ENCODE data around the gene KCNQ2. TPM values are rescaled to one million over a fixed set of nuclear protein-coding genes. Genes with fewer than 3 reads are reported as not detected.

The KCNQ2 gene
- total RNA-seq, 1 donor from 2014 or later = not detected

DNA sequence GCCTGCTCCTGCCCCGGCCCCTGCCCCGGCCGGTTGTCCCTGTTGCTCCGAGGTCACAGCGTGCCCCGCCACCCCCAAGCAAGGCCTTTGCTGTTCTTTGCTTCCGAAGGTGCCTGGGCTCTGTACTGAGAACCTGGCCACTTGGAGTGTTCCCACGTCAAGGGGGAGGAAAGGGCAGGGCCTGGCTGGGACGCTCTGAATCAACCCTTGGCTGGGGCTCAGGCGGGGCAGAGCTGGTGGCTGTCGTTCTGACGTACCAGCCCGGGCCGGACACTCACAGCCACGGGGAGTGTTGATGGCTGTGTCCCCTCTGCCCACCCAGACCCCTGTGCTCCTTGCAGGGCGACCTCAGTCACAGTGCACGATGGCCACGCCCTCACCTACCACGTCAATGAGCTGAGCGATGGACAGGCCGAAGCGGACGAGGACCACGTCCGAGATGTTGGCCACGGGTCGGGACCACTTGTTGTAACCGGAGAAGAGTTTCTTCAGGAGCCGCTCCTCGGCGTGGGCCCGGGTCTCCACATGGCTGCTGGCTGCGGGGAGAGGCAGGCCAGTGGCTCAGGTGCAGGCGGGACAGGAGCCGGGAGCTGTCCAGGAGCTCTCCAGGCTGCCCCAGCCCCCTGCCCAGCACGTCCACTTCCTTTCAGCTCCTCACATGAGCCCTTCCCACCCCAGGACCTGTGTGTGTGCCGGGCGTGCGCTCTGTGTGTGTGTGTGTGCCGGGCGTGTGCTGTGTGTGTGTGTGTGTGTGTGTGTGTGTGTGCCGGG lies 113.1 kb downstream of the KCNQ2 start:
- no peak for DNase-seq (ENCODE audit: low read depth in 2 of 2)

DNA sequence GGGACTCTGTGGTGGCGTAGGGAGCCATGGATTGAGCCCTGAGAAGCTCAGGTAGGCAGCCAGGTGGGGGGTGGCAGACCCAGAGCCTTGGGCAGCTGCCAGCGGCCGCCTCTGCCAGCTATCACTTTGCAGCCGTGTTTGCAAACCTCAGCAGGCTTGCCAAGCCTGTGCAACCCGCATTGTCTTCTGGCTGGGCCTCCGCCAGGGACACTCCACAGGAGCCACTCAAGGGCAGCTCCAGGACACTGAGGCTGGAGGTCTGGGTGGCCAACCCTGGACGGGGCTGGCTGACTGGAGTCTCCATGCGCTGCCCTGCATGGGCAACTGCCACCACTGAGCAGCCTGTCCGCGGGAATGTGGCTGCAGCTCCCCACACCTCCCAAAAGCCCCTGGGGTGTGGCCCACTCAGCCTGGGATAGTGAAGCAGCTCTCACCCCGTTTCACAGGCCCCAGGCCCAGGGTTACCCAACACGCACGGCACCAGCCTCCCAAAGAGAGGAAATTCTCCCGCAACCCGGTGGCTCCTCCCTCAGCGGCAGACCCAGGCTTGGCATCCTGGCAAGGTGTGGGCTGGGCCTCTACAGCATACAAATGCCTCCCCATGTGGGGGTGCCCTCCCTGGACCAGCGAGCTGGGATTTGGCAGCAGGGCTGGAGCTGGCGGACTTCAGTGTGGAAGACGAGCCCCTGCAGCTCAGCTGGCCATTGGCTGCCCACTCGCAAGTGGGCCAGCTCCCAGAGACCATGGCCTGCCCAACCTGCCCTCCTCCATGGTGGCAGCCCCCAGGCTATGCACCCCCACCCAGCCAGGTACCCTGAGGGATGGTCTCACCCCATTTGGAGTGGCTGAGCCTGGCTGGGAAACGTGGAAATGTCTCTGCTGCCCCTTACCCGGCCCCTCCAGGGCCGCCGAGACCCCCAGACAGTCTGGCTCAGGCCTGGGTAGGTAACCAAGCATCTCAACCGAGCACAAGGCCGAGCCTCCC lies 114.2 kb downstream of the KCNQ2 start:
- DNase-seq (ENCODE audit: low read depth in 2 of 2) = no peak

DNA sequence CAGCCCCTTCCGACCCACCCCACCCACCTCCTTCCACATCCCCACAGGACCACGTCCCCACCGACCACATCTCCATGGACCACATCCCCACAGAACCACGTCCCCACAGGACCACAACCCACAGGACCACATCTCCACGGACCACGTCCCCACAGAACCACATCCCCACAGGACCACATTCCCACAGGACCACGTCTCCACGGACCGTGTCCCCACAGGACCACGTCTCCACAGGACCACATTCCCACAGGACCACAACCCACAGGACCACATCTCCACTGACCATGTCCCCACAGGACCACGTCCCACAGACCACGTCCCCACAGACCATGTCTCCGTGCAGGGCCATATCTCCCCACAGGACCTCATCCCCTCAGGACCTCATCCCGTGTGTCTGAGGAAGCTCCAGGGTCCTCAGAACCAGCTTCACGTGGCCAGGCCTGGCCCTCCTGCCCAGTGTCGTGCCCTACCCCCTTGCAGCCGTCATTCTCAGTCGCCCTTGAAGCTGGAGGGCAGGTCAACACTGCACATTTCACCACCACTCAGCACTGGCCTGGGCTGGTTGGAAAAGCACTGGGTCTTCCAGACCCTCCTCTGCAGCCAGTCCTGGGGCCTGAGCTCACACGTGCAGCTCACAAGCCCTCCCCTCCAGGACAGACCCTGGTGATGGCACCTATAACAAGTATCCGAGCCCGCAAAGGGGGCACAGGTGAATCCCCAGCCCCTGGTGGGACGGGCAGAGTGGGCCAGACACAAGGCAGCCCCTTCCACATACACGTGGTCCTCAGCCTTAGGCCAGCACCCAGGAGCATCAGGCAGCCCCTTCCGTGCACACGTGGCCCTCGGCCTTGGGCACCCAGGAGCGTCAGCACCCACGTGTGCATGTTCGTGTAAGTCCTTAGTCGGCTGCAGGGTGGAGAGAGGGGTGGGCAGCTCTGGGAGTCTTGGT lies 115.2 kb downstream of the KCNQ2 start:
- DNase-seq (ENCODE audit: low read depth in 2 of 2) = no peak

DNA sequence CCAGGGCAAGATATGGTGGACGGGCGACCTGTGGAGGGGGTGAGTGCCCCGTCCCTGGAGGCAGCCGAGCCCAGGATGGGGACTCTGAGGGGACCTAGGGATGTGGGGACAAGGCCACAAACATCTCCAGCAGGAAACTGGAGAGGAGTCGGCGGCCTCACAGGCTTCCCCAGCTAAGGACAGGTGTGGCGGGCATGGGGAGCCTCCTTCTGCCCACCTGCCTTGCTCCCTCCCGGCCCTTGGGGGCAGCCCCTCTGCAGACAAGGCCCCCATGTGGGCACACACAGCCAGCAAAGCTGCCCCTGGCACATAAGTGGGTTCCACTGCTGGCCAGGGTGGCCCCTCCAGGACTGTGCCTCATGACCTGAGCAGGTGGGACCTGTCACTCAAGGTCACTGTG lies 115.9 kb downstream of the KCNQ2 start:
- no peak for DNase-seq (ENCODE audit: low read depth in 2 of 2)

DNA sequence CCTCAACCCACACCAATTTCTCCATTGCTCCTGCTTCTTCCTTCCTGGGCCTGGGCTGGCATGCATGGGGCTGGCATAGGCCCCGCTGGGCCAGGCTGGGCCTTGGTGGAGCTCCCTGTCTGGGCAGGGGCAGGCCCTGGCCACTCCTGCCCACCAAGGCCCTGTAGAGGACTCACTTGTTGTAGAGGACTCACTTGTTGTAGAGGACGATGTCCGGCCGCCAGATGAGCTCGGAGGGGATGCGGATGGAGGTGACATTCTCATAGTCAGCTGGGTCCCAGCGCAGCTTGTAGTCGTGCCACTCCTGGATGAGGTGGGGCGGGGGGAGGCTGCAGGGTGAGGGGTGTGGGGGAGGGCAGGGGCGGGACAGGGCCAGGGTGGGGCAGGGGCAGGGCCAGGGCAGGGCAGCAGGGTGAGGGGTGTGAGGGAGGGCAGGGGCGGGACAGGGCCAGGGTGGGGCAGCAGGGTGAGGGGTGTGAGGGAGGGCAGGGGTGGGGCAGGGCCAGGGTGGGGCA lies 116.6 kb downstream of the KCNQ2 start:
- no peak for DNase-seq (ENCODE audit: low read depth in 2 of 2)

DNA sequence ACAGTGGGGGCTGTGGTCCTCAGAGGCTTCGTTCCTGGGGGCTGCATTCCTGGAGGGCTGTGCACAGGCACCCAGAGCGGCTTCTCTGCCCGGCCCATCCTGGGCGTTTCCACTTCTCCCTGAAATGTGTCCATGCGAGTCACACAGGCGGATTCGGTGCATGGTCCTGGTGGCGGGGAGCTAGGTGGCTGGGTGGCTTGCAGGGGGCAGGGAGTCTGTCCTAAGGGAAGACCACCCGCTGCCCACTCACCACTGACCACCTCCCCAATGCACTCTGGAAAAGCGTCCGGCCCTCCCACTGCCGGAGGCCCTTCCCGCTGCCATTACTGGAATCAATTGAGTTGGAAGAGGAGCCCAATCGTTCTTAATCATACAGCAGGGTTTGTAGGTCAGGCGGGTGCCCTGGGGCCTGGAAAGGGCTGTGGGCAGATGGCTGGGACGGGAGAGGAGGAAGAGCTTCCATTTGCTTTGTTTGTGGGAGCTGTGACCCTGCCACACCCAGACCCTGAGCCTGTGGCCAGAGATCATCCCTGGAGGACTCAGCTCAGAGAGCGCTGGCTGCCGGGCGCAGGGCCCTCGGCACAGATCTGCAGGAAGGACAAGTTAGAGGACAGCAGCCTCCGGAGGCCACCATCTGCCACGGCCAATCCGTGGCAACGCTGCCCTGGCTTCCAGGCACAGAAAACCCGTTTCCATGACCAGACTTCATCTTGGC lies 117.7 kb downstream of the KCNQ2 start:
- no peak for DNase-seq (ENCODE audit: low read depth in 2 of 2)

DNA sequence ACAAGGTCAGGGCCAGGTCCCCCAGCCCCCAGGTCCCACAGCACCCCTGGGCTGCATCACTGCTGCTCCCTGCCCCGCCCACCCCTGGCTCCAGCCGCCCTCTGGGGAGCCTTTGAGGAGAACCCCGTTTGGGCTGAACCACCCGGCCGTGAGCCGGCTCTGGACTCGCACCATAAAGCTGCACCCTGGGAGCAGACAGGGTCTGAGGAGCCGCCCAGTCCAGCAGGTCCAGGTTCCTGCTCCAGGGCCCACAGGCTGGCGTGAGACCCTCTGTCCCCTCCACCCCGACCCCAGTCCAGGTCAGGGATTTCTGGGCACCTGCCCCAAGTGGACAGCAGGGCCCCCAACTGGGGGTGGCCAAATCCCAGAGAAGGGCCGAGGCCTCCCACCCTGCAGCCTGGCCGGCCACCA lies 119.6 kb downstream of the KCNQ2 start:
- DNase-seq (ENCODE audit: low read depth in 2 of 2) = no peak

DNA sequence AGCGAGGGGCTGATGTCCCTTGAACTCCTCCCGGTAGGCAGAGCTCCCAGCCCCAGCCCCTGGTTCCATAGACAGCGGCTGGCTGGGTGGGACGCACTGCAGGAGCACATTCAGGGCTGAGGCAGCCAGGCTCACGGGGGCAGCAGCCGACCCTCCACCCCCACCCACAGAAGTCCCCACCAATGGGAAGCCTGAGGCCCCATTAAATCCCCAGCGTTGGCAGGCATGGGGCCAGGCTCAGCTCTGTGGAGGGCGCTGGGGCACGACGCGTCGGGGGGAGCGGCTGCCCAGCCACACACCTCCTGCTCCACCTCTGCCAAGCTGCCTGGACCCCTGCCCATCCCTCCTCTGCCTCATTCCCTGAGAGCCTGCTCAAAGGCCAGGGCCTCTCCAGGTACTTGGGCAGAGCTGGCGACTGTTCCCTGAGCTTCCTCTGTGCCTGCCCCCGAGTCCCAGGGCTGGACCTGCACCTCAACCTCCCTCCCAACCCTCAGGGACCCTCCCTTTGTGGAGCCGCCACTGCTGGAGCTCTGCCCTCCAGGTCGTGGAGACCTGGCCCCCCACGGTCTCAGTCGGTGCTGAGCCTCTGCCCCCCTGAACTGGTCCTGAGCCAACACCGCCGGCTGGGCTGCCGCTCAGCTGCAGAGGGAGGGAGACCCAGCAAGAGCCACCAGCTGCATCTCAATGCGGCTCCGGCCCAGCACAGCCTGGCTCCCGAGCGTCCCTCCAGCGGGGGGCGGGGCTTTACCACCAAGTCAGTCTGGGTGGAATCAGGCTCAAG lies 120.5 kb downstream of the KCNQ2 start:
- DNase-seq (ENCODE audit: low read depth in 2 of 2) = no peak

DNA sequence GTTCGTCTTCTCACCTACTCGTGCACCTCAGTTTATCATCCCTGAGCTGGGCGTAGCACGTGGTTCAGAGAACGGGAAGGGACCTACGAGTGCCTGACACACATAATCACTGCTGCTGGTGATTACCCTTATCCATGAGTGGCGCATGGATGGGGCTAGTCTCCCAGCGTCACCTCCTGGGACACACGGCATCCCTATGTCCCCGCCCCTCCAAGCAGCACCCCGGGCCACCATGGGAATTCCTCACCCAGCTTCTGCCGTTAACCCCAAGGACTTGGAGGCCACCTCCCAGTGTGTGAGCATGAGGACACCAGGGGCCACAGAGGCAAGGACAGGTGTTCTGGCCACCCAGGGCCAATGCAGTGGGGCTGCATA lies 121.1 kb downstream of the KCNQ2 start:
- DNase-seq (ENCODE audit: low read depth in 2 of 2) = no peak

DNA sequence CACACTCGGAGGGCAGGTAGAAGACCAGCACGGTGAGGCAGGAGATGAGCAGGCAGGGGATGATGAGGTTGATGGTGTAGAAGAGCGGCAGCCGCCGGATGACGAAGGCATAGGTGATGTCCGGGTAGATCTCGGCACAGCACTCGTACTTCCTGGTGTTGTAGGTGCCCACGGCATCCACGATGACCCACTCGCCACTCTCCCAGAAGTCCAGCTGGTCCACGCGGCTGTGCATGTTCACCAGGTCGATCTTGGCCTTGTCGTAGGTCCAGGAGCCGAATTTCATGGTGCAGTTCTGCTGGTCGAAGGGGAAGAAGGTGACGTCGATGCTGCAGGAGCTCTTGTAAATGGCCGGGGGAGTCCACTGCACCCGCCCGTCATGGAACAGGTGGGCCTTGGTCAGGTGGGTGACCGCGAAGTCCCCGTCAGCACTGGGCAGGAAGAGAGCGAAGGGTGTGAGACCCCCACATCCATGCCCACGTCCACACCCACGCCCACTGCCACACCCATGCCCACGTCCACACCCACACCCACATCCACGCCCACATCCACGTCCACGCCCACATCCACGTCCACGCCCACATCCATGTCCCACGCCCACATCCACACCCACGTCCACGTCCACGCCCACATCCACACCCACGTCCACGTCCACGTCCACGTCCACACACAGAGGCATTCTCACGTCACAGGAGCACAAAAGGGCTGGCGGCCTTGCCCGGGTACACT lies 121.7 kb downstream of the KCNQ2 start:
- DNase-seq (ENCODE audit: low read depth in 2 of 2) = no peak

Other genes with a start within 250 kb of the KCNQ2 start
- gene BIRC7, start 236.8 kb downstream of the KCNQ2 start, total RNA-seq = not detected in 2 replicates
- not detected in 2 replicates for gene NKAIN4, start 218.2 kb downstream of the KCNQ2 start, total RNA-seq
- 36.7 and 46.8 TPM in 2 replicates for gene ARFGAP1, start 199.8 kb downstream of the KCNQ2 start, total RNA-seq
- gene COL20A1, start 179.5 kb downstream of the KCNQ2 start, total RNA-seq = 0.13 TPM in 1 of 2 replicates, not detected in the other
- 0.13 TPM in 2 replicates for gene CHRNA4, start 111.3 kb downstream of the KCNQ2 start, total RNA-seq
- gene EEF1A2, start 26.4 kb upstream of the KCNQ2 start, total RNA-seq = 9.2 and 22.0 TPM in 2 replicates
- 16.3 and 36.2 TPM in 2 replicates for gene PPDPF, start 48.1 kb upstream of the KCNQ2 start, total RNA-seq
- under 0.01 TPM in 2 replicates for gene PTK6, start 64.7 kb upstream of the KCNQ2 start, total RNA-seq
- gene SRMS, start 75.1 kb upstream of the KCNQ2 start, total RNA-seq = not detected in 2 replicates
- 1.1 and 1.3 TPM in 2 replicates for gene FNDC11, start 81.5 kb upstream of the KCNQ2 start, total RNA-seq
- 25.7 and 30.1 TPM in 2 replicates for gene HELZ2, start 101.6 kb upstream of the KCNQ2 start, total RNA-seq
- gene GMEB2, start 154.4 kb upstream of the KCNQ2 start, total RNA-seq = 6.3 and 9.4 TPM in 2 replicates
- gene STMN3, start 180.8 kb upstream of the KCNQ2 start, total RNA-seq = 0.38 and 0.51 TPM in 2 replicates
- gene RTEL1, start 185.7 kb upstream of the KCNQ2 start, total RNA-seq = 6.0 and 6.1 TPM in 2 replicates
- gene TNFRSF6B, start 224.0 kb upstream of the KCNQ2 start, total RNA-seq = 3.9 and 15.4 TPM in 2 replicates
- 22.5 and 38.1 TPM in 2 replicates for gene ARFRP1, start 235.3 kb upstream of the KCNQ2 start, total RNA-seq
- gene ZGPAT, start 235.4 kb upstream of the KCNQ2 start, total RNA-seq = 10.1 and 13.8 TPM in 2 replicates